SK-N-SH treated with all-trans-retinoic acid at 6 μM for 48 hours (cell line): Measurements from ENCODE around the gene DAB1.

Source experiments
- ATAC-seq: fragments of 200-7000 bp; cut with Tn5 transposase; 3 replicates; pipeline ENCODE4 v1.9.1; 2020; ENCODE audit warnings: mild to moderate bottlenecking, moderate library complexity
- ARNTL ChIP-seq: fragments of 450-650 bp; formaldehyde crosslinking; IDR thresholded peaks from 2 replicates; pipeline ENCODE4 v1.5.0; 2020; ENCODE audit warnings: low read depth, mild to moderate bottlenecking, moderate library complexity, borderline replicate concordance
- BACH2 ChIP-seq: fragments of 250-450 bp; sonication (Bioruptor Pico); IDR thresholded peaks from 2 replicates; pipeline ENCODE4 v1.9.0; 2021; ENCODE audit warnings: mild to moderate bottlenecking, borderline replicate concordance
- CREB5 ChIP-seq: fragments of 250-450 bp; sonication (Bioruptor Pico); IDR thresholded peaks from 2 replicates; pipeline ENCODE4 v1.5.1; 2020; ENCODE audit warnings: low read depth, mild to moderate bottlenecking, moderate library complexity
- CSDC2 ChIP-seq: fragments of 250-450 bp; sonication (Bioruptor Pico); IDR thresholded peaks from 2 replicates; pipeline ENCODE4 v1.5.0; 2020; ENCODE audit warnings: mild to moderate bottlenecking, moderate library complexity
- CSRNP3 ChIP-seq: fragments of 250-450 bp; sonication (Bioruptor Pico); IDR thresholded peaks from 2 replicates; pipeline ENCODE4 v1.5.1; 2021; ENCODE audit warnings: mild to moderate bottlenecking, moderate library complexity
- ESRRG ChIP-seq: fragments of 250-450 bp; sonication (Bioruptor Pico); IDR thresholded peaks from 2 replicates; pipeline ENCODE4 v1.6.1; 2021; ENCODE audit warnings: mild to moderate bottlenecking
- GLIS3 ChIP-seq: fragments of 250-450 bp; sonication (Bioruptor Pico); IDR thresholded peaks from 2 replicates; pipeline ENCODE4 v1.5.0; 2020; ENCODE audit warnings: mild to moderate bottlenecking, moderate library complexity
- ISL1 ChIP-seq: fragments of 250-450 bp; sonication (Bioruptor Pico); IDR thresholded peaks from 2 replicates; pipeline ENCODE4 v2.1.2; 2022; ENCODE audit warnings: mild to moderate bottlenecking, moderate library complexity
- OSR1 ChIP-seq: fragments of 250-450 bp; sonication (Bioruptor Pico); IDR thresholded peaks from 2 replicates; pipeline ENCODE4 v1.8.0; 2022; ENCODE audit warnings: moderate library complexity, mild to moderate bottlenecking, inconsistent platforms
- POU6F1 ChIP-seq: fragments of 250-450 bp; sonication (Bioruptor Pico); IDR thresholded peaks from 2 replicates; pipeline ENCODE4 v1.8.0; 2021; ENCODE audit warnings: low read depth, mild to moderate bottlenecking, moderate library complexity, borderline replicate concordance
- PPARA ChIP-seq: fragments of 250-450 bp; sonication (Bioruptor Pico); IDR thresholded peaks from 2 replicates; pipeline ENCODE4 v1.5.0; 2020; ENCODE audit warnings: mild to moderate bottlenecking, borderline replicate concordance
- RARB ChIP-seq: fragments of 250-450 bp; sonication (Bioruptor Pico); IDR thresholded peaks from 2 replicates; pipeline ENCODE4 v1.8.0; 2021; ENCODE audit warnings: mild to moderate bottlenecking, moderate library complexity
- SNAI2 ChIP-seq: fragments of 250-450 bp; sonication (Bioruptor Pico); IDR thresholded peaks from 2 replicates; pipeline ENCODE4 v1.5.0; 2020; ENCODE audit warnings: mild to moderate bottlenecking, moderate library complexity
- TCF4 ChIP-seq: fragments of 250-450 bp; sonication (Bioruptor Pico); IDR thresholded peaks from 2 replicates; pipeline ENCODE4 v1.8.0; 2021; ENCODE audit warnings: mild to moderate bottlenecking, moderate library complexity, borderline replicate concordance
- TOX ChIP-seq: fragments of 250-450 bp; sonication (Bioruptor Pico); IDR thresholded peaks from 2 replicates; pipeline ENCODE4 v1.8.0; 2021; ENCODE audit warnings: mild to moderate bottlenecking, moderate library complexity, borderline replicate concordance
- TSHZ2 ChIP-seq: fragments of 250-450 bp; sonication (Bioruptor Pico); IDR thresholded peaks from 2 replicates; pipeline ENCODE4 v1.5.0; 2020; ENCODE audit warnings: mild to moderate bottlenecking, moderate library complexity
- ZC3H10 ChIP-seq: fragments of 250-450 bp; sonication (Bioruptor Pico); IDR thresholded peaks from 2 replicates; pipeline ENCODE4 v1.5.1; 2021; ENCODE audit warnings: mild to moderate bottlenecking, moderate library complexity
- ZFP3 ChIP-seq: fragments of 250-450 bp; sonication (Bioruptor Pico); IDR thresholded peaks from 2 replicates; pipeline ENCODE4 v1.5.0; 2020; ENCODE audit warnings: mild to moderate bottlenecking, moderate library complexity
- ZFP30 ChIP-seq: fragments of 450-650 bp; formaldehyde crosslinking; IDR thresholded peaks from 2 replicates; pipeline ENCODE4 v1.5.0; 2022; ENCODE audit warnings: mild to moderate bottlenecking, moderate library complexity
- ZNF565 ChIP-seq: fragments of 450-650 bp; formaldehyde crosslinking; conservative IDR thresholded peaks from 2 replicates; pipeline ENCODE4 v1.5.0; 2020; ENCODE audit warnings: low read depth, mild to moderate bottlenecking, moderate library complexity
- ZNF70 ChIP-seq: fragments of 450-650 bp; formaldehyde crosslinking; IDR thresholded peaks from 2 replicates; pipeline ENCODE4 v1.5.0; 2020; ENCODE audit warnings: mild to moderate bottlenecking, moderate library complexity
- ZNF8 ChIP-seq: fragments of 450-650 bp; formaldehyde crosslinking; IDR thresholded peaks from 2 replicates; pipeline ENCODE4 v1.5.0; 2020; ENCODE audit warnings: mild to moderate bottlenecking, moderate library complexity

DAB1 gene

GRCh38 chr1:57208741-57209302 lies 215.0 kb downstream of the DAB1 start:
- TF ChIP-seq ZFP3 (CRISPR knock-in tag) = no peak
- TF ChIP-seq ZFP30 (CRISPR knock-in tag) = no peak
- no peak for TF ChIP-seq CSRNP3 (CRISPR knock-in tag)
- no peak for TF ChIP-seq ZC3H10 (CRISPR knock-in tag)
- no peak for TF ChIP-seq TOX (CRISPR knock-in tag)
- TF ChIP-seq SNAI2 (CRISPR knock-in tag) = no peak
- TF ChIP-seq ESRRG = no peak
- no peak for TF ChIP-seq POU6F1 (CRISPR knock-in tag)
- TF ChIP-seq RARB (CRISPR knock-in tag) = no peak
- TF ChIP-seq PPARA (CRISPR knock-in tag) = no peak
- no peak for TF ChIP-seq ZNF565 (CRISPR knock-in tag)
- no peak for TF ChIP-seq CSDC2 (CRISPR knock-in tag)
- no peak for TF ChIP-seq ISL1 (CRISPR knock-in tag)
- no peak for TF ChIP-seq ZNF70
- TF ChIP-seq ZNF8 (CRISPR knock-in tag) = no peak
- TF ChIP-seq TCF4 (CRISPR knock-in tag) = no peak
- no peak for TF ChIP-seq TSHZ2
- TF ChIP-seq GLIS3 (CRISPR knock-in tag) = no peak
- ATAC-seq = no peak

- TF ChIP-seq SNAI2 (CRISPR knock-in tag) = no peak
- TF ChIP-seq ARNTL = no peak
- TF ChIP-seq OSR1 (CRISPR knock-in tag) = no peak
- no peak for TF ChIP-seq CSDC2 (CRISPR knock-in tag)
- TF ChIP-seq ZFP3 (CRISPR knock-in tag) = no peak
- TF ChIP-seq ZC3H10 (CRISPR knock-in tag) = no peak
- ATAC-seq = peak; percentile 85
Observed at GRCh38 chr1:57206038-57206437, 217.8 kb downstream of the DAB1 start.

- peak; percentile 59 for ATAC-seq
- TF ChIP-seq BACH2 (CRISPR knock-in tag) = no peak
- no peak for TF ChIP-seq ZFP3 (CRISPR knock-in tag)
- no peak for TF ChIP-seq GLIS3 (CRISPR knock-in tag)
- TF ChIP-seq ZNF8 (CRISPR knock-in tag) = no peak
- TF ChIP-seq TOX (CRISPR knock-in tag) = no peak
- TF ChIP-seq POU6F1 (CRISPR knock-in tag) = no peak
- no peak for TF ChIP-seq PPARA (CRISPR knock-in tag)
- TF ChIP-seq ISL1 (CRISPR knock-in tag) = no peak
- no peak for TF ChIP-seq CREB5 (CRISPR knock-in tag)
- no peak for TF ChIP-seq RARB (CRISPR knock-in tag)
- TF ChIP-seq ZC3H10 (CRISPR knock-in tag) = no peak
- no peak for TF ChIP-seq ZNF70
- TF ChIP-seq ESRRG = no peak
- TF ChIP-seq TCF4 (CRISPR knock-in tag) = no peak
- no peak for TF ChIP-seq SNAI2 (CRISPR knock-in tag)
- no peak for TF ChIP-seq CSDC2 (CRISPR knock-in tag)
- TF ChIP-seq ZFP30 (CRISPR knock-in tag) = no peak
- no peak for TF ChIP-seq OSR1 (CRISPR knock-in tag)
- no peak for TF ChIP-seq ARNTL
Observed at GRCh38 chr1:57204942-57205787, 218.7 kb downstream of the DAB1 start.
